ENCODE data around the gene LONRF2.

Gene LONRF2

DNA sequence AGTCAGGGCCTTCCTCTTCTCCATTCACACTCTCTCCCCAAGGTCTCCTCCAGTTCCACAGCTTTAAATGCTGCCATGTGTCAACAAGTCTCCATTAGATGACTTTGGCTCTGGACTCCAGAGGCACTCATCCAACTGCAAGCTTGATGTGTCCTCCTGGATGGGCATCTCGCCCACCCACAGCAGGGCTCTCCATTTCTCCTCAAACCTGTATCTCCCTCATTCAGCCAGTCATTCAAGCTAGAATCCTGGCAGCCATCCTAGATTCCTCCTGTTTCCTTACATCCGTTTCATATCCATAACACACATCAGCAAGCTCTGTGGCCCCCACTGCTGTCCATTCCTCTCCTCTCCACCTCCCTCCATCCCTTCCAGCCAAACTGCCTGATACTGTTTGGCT, 91.5 kb downstream of the LONRF2 start:
- DNase-seq, result no peak

DNA sequence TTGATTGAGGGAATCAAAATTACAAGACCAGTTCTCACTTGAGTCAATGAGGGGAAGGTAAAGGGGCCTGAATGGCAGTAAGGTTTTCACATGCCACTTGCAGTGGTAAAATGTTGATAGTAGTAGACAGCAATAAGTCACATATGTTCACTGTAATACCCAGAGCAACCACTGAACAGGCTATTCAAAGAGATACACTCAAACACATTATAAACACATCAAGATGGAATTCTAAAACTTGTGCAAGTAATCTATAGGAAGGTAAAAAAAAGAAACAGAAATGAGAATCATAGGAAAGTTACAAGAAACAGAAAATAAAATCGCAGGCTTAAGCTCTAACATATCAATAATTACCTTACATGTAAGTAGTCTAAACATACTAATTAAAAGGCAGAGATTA, 93.3 kb downstream of the LONRF2 start:
- no peak for DNase-seq

DNA sequence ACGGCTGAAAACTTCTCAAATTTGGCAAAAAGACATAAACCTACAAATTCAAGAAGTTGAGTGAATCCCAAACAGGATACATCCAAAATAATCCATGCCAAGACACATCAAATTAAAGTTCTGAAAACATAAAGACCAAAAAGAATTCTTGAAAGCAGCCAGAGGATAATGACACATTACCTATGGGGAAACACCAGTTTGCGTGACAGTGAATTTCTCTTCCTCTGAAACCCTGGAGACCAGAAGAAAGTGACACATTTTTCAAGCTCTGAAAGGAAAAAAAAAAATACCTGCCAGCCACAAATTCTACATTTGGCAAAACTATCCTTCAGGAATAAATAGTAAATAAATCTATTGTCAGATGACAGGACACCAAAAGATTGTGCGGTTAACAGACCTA, 93.9 kb downstream of the LONRF2 start:
- no peak for DNase-seq

DNA sequence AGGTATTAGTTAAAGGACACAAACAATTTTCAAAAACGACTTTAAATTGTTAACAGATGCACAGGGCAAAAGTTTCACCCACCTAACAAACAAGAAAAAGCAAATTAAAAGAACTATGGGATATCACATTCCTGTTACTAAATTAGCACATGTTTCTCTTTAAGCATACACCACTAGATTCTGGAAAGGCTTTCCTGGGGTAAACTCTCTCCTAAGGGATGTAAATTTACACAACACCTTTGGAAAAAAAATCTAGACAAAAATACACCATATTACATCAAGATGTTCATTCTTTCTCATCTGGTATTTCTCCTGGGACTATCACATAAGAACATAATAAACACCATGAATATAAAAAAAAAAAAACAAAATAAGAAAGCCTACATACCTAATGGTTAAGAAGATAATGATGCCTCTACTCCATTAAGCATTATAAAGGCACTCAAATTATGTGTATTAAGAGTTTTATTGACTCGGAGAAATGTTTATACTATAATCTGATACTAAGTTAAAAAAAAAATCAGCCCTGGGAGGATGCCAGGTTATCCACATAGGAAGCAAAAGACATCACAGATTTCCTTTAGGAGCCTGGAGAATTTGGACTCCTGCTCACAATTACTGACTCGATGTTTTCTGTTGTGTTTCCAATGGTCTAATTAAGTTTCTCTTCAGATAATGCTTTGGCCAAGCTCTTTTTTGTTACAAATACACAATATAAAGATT, 97.2 kb downstream of the LONRF2 start:
- no peak for DNase-seq

- DNase-seq, result no peak
Observed at GRCh38 chr2:100223502-100223901, 98.8 kb downstream of the LONRF2 start.
